Activated CD4-positive, alpha-beta T cell treated with anti-CD3 and anti-CD28 coated beads, Interleukin-2, Interleukin-4, amounts not matched to agents 100 ng/mL and 50 ng/mL, durations not matched to agents 16 hours and 8 hours (primary cell): ENCODE measurements around the gene STON1.
"Not testable (repeated sequence)": the region's sequence is repeated elsewhere in the genome, so short reads cannot be mapped to it uniquely, and the experiment has no call there.

Source experiments
- DNase-seq: peaks from one replicate; pipeline ENCODE4 v3.0.0-alpha.2; 2020; ENCODE audit warnings: low spot score

The STON1 gene

GRCh38 chr2:48617618-48618017 lies 87.7 kb downstream of the STON1 start, which contains the start of gene GTF2A1L:
Gene GTF2A1L, plus strand, starts transcription at chr2:48617856. Its CDS starts 19 bp downstream, at chr2:48617875.
- DNase-seq, result no peak

- no peak for DNase-seq
Measured at GRCh38 chr2:48619526-48619925, 89.6 kb downstream of the STON1 start.

GRCh38 chr2:48620604-48621003 lies 90.7 kb downstream of the STON1 start:
- no peak for DNase-seq

GRCh38 chr2:48622691-48623090 lies 92.7 kb downstream of the STON1 start:
- DNase-seq, result not testable (repeated sequence)

- DNase-seq, result no peak
Measured at GRCh38 chr2:48624696-48625095, 94.7 kb downstream of the STON1 start.

- DNase-seq, result no peak
Measured at GRCh38 chr2:48626047-48626446, 96.1 kb downstream of the STON1 start.

- no peak for DNase-seq
Measured at GRCh38 chr2:48633143-48633542, 103.2 kb downstream of the STON1 start.

- DNase-seq, result no peak
Measured at GRCh38 chr2:48635786-48636185, 105.8 kb downstream of the STON1 start.

GRCh38 chr2:48638261-48638660 lies 108.3 kb downstream of the STON1 start:
- DNase-seq, result no peak
